ENCODE measurements around the gene UBR4.
"Not testable (repeated sequence)": the region's sequence is repeated elsewhere in the genome, so short reads cannot be mapped to it uniquely, and the experiment has no call there.

UBR4 gene

DNA sequence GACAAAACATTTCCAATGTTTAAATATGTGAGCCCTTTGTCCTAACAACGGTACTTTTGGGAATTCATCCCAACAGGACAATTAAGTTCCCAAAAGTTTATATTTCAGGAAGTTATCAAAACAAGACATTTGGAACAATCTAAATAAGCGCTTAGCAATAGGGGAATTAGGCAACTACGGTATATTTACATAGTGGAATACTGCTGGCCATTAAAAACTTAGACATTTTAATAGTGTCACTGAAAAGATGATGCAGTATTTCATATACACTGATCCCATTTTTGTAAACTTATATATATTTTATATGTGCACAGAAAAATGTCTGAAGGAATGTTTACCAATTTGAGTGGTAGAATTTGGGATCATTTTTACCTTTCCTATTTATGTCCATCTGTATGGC lies 20.8 kb downstream of the UBR4 start:
- DNase-seq: no peak

DNA sequence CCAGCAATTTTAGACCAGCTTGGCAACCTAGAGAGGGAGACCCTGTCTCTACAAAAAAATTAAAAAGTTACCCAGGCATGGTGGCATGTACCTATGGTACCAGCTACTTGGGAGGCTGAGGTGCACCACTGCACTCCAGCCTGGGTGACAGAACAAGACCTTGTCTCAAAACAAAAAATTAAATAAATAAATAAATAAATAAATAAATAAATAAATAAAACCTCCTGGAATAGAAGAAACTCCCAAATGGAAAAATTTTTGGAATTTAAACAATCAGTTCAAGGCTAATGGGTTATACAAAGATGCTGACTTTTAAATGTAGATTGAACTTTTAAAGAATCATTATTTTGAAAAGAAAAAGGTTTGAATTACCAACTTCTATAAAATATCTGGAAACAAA lies 22.2 kb downstream of the UBR4 start:
- no peak for DNase-seq

DNA sequence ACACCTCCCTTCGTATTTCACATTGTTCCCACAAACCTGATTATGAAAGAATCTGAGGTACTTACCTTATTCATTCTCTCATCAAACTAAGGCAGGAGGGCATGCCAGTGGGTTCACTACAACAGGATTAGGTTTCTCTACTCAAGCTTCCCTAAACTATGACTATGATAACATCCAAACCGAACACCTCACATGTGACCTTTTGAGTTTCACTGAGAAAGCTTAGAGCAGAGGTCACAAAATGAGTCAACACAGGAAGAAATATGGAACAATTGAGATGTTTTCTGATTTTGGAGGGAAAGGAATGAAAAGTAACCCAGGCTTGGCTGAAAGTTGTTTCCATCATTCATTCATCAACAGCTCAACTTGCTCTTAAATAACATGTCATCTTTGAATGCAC lies 24.1 kb downstream of the UBR4 start:
- no peak for DNase-seq

DNA sequence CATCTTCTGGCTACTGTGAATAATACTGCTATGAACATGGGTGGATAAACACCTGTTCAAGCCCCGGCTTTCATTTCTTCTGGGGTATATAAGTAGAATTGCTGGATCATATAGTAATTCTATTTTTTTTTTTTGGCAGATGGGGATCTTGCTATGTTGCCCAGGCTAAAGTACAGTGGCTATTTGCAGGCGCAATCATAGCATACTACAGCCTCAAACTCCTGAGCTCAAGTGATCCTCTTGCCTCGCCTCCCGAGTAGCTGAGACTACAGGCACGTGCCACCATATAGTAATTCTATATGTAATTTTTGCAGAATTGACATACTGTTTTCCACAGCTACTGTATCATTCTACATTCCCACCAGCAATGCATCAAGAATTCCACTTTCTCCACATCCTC lies 27.8 kb downstream of the UBR4 start:
- DNase-seq: no peak

DNA sequence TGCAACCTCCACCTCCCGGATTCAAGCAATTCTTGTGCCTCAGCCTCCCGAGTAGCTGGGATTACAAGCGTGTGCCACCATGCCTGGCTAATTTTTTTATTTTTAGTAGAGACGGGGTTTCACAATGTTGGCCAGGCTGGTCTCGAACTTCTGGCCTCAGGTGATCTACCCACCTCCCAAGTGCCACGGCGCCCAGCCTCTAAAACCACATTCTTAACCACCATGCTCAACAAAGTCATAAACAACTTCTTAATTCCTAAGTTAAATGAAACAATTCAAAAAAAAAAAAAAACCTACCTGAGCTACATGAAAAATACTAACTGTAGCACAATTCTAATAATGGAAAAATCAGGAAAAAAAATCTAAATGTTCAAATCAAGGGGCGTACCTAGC lies 29.8 kb downstream of the UBR4 start:
- DNase-seq: not testable (repeated sequence)

DNA sequence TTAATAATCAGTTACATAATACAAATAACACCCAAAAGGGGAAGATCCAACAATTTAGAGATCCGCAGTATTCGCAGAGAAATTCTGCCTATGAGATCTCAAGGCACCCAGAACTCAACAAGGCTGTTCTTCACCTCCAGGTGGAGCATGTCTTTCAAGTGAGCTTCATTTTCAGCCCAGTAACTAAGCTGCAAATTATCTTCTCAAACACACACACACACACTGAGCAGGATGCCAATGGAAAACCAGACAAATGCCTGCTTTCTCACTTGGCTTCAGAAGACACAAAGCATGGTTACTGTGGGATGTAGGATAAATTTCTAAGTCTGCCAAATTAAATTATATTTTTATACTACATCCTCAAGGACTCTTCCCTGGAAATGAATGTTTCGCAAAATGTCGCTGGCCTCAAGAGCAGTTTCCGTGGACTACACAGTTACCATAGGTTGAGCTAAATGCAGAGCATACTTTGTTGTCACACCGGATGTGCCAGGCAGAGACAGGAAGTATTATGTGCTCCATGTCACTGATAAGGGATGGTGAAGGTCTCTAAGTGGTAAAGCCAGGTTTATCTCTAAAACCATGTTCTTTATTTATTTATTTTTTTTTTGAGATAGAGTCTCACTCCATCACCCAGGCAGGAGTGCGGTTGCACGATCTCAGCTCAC lies 30.3 kb downstream of the UBR4 start:
- peak in 1 of 2 donors; percentile 28 for DNase-seq

DNA sequence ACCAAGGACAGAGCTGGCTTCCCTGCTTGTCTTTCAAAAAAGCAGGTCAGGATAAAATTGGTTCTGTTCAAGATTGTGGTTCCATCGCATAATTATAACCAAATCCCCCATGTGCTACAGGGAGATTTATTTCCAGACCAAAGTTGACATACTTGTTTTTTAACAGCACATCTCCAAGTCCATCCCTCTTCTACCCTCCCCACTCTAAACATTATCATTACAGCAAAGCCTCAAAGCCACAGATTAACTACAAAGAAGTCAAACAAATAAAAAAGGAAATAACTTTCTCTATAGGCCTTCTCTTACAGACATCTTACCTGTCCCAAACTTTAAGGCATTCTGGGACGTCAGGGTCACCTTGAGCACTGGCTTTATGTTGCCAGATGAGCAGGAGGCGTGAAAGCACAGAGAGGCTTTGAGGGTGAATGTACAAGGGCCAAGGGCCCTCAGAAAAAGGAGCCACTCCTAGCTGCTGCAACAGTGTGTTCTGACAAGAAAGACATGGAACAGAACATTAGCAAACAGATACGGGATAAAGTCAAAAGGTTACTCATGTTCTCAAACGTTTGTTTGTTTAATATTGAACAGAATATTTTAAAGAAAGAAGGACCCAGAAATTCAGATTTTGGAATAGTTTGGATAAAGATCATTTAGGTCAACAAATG lies 31.2 kb downstream of the UBR4 start:
- no peak for DNase-seq

DNA sequence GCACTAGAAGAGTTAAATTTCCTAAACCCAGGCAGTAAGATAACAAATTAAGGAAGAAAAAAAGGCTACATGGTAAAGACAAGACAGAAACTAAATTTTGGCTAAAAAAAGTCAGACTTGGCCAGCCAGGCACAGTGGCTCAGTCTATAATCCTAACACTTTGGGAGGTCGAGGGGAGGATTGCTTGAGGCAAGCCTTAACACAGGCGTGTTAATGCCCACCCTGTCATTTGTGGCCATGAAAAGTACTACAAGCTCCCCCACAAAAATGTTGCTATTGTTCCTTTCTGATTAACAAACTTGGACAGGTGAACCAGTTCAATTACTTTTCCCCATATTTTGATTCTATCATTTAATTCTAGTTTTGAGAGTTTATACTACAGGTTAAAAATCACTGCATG lies 32.3 kb downstream of the UBR4 start:
- DNase-seq: no peak

DNA sequence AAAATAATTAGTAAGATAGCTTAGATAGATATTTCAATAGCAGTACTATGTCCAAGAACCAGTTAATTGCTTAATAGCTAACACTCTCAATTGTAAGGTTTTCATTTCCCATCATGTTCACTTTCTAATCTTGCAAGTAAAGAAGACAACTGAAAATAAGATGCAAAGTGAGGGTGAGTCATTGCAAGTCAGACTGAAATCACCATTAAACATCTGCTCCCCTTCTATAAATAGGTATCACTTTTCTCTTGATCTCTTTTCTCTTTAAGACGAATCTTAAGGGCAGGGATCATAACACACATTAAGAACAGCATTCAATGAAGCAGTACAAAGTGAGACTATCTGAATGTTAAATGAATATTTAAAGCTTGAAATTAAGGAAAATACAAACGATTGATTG lies 40.4 kb downstream of the UBR4 start:
- DNase-seq: peak in 1 of 2 donors; percentile 31

DNA sequence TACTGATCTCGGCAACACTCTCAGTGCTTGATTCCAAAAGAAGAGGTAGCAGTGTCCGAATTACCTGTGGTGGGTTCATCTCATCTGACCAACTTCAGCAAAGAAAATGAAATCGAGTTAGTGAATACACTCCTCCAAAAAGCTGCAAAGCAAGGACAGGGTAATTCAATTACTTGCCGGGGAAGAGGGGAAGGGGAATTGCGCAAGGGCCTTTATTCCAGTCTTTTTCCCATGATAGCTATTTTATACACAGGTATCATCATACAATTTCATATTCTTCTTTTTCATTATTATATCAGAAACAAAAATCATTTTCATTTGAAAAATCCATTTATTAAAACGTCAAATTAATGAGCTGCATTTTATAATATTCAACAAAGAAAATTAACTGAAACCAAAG lies 42.9 kb downstream of the UBR4 start:
- no peak for DNase-seq

DNA sequence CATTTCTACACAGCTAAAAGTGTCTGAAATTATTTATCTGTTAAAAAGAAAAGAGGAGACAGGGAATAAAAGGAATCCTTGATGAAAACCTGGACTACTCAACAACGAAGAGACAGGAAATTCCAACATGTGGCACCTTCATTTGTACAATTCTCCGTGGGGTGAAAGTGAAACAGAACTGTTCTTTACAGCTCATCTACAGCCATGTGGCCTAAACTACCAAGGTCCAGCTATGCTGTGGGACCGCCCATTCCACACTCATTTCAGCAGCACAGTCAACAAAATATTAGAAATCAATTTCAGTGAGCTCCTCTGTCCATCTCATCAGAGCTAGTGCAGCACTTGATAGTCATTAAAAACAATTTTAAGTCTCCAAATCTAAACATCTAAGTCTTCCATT lies 44.0 kb downstream of the UBR4 start:
- DNase-seq: no peak

DNA sequence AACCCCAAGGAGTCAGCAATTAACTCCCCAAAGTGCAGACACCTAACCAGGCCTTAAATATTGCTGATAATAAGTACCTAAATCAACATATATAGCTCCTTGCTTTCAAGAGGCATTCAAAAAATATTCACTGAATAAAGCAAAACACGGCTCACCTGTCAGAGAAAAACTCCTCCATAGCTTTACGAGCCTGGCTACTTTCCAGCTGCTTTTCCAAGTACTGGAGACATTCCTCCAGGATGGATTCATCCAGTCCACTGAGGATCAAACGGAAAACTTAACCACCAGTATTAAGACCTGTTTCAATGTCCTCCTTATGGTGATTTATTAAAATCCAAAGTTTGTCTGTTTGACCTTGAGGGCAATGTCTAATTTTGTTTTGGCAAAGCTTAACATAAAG lies 44.6 kb downstream of the UBR4 start:
- DNase-seq: no peak

DNA sequence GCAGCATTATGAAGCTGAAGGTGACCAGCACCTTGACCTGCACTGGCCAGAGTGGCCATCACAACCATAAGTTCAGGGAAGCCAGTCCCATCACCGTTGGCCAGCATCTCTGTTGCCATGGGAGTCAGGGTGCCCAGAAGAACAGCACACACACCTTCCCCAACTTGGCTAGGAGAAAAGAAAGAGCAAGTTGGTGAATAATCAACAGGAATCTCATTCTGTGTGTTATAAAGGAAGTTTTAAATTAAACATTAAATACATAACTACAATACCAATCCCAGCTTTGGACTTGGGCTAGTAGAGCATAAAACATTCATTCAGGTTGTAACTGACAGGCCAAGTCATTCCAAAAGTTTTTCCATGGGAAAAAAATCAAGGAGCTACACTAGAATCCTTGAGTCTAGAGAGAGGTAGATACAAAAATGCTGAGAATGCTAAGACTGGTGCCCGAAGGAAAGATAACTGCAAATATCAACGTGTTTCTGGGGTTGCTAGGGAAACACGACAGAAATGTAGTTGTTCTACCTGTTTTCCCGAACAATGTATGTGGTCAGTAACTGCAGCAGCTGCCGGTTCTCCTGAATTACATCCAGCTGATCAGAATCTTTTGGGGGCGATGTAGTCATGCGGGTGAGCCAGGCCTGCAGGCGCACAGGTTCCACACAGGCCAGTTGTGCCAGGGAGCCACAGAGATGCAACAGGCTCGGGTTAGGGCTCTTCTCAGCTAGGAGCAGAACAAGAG lies 45.6 kb downstream of the UBR4 start:
- no peak for DNase-seq

DNA sequence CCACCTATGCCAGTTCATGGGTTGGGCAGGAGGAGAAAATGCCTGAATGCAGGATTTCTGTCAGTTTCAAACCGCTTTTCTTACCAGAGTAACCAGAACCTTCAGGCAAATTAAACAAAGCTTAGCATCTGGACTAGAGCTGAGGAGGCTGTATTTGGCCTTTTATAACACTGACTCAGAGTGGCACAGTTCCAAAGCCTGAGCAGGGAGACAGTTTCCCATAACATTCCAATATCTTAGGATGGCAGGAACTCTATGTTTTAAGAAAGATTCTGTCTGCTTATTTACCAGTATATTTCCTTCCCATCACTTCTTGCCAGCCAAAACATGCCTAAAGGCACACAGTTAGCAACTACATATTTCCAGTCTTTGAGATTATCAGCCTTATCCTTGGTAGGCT lies 46.8 kb downstream of the UBR4 start:
- DNase-seq: no peak

DNA sequence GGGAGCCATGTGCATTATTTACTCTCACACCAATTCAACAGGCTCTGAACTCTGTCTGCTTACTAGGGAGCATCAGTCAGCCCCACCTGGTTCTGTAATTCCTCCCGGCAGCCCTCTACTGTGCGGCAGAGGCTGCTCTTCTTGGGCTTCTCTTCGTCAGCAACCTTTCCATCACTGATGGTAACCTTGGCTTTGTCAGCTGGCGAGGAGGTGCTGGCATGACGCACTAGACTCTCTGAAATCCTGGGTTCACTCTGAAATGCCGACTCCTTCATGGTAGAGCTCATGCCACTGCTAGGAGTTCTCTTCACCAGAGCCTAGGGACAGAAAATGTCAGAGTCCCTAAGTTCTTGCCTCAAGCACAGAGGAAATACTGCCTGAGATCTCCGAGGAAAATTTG lies 49.2 kb downstream of the UBR4 start:
- no peak for DNase-seq

DNA sequence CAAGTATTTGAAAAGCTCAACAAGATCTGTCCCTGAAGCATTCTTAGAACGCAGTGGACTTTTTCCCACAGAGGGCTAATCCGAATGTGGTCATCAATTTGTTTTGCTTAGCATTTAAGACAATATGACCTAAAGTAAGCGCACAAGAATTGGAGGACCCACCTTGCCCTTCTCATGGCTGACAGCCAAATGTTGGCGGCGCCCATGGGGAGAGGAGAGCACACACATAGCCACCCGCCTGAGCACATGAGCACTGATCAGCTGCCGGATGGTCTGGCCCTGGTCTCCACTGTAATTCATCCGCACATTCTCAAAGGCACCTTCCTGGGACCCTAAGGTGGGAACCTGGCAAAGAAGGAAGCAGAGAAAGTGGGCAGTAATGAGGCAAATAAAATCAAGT lies 52.4 kb downstream of the UBR4 start:
- DNase-seq: no peak

DNA sequence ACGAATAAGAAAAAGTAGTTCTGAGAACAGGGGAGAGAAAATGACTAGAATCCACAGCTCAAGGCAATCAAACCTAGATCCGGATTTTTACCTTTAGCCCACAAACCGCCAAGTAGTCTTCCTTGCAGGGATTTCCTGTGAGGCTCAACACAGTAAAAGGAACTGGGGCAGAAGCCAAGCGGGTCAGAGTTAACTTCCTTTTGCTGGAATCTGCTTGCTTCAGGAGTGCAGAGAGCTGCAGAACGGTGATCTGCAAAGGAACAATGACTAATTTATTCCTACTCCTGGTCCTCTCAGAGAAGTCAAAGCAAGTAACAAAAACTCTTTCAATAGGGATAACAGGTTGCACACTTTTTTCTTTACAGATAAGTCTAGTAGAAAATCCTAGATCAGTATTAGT lies 53.4 kb downstream of the UBR4 start:
- DNase-seq: peak in 1 of 2 donors; percentile 6

DNA sequence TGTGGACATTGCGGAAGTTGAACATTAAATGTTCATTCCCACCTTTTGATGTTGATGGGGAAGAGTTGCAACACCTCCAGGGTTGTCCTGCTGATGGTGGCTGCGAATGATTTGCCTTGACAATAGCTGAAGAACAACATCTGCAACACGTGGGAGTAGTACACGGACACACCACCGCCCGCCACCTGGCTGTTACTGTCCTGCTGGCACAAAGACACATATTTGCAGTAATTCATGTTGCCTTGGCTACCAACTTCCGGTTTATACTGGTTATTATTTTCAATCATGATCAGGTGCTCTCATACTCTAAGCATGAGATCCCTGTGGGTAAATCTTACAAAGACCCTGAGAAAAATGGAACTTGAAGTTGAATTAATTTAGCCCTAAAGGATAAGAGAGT lies 55.2 kb downstream of the UBR4 start:
- no peak for DNase-seq

DNA sequence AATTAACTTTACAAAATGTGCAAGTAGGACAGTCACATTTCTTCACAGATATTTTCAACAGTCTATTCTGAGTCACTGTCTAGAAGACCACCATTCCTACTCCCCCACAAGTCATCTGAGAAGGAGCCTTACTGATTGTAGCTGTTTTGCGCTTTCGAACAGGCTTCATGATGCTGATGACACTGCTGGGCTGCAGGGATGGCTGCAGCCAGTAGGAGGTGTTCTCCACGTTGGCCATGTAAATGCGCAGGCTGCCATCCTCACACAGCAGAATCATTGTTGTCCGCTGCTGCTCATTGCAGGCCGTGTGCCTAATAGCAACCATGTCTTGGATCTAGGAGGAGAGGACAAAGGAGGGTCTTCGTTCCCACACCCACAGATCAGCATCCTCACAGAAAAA lies 56.9 kb downstream of the UBR4 start:
- no peak for DNase-seq

DNA sequence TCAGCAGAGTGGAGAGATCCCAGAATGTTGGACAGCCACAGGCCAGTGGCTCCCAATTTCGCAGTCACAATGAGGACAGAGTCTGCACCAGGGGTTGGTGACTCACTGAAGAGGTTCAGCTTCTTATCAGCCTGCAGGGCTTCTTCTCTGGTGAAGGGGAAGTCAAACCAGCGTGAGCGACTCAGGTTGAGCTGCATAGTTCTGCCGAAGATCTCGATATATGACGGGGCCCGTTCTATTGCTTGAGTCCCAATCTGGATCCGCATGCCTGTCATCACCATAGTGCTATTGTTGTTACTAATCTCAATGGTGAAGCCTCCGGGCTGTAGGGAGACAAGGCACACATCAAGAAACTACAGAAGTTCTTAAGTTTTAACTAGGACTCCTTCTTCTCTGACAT lies 58.5 kb downstream of the UBR4 start:
- DNase-seq: no peak

DNA sequence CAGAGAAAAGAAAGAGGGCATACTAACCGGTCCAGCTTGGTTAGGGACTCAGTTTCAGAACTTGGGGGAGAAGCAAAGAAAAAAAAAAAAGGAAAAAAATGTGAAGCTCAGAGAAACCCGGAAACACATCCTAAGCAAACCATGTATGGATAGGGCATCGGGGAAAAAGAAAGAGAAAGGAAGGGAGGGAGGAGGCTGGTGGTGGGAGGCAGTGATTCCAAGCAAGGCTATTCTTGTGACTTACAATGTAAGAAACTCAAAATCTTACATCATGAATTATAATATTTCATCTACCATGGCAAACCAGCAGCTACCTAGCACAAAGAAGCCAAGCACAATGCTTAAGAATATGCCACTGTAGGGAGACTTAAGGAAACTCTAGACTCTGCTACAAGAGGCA lies 60.3 kb downstream of the UBR4 start:
- no peak for DNase-seq

DNA sequence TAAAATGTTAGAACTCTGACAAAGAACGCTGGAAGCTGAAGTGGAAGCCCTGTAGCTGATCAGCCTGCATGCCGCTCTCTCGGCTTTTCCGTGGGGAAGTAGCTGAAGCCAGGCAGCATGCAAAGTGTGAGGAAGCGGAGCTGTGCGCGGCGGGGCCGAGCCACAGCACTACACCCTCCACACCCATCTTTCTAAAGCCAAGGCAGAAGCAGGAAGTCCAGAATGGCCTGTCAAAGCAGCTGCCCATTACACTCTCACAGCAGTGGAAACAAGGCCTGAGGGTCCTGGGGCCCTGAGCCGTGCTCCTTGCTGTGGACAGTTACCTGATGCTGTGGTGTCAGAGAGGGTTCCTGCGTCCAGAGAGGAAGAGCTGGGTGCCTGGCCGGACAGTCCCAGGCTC lies 69.6 kb downstream of the UBR4 start:
- DNase-seq: no peak

DNA sequence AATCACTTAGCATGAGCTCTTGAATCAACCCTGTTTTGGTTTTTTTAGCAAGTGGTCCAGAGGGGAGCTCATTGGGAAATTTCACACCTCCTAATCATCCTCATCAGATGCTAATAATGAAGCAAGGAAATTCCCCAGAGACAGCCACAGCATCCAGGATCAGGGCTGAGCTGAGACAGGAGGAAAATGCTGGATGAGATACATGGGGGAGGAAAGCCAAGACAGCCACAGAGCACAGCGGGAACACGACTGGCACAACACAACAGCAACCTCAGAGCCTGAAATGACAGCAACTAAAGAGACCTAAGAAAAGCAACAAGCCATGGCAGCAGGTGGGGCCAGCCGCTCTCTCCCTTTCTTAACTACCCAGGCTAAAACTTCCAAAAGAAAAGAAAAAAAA lies 70.4 kb downstream of the UBR4 start:
- peak; percentile 6 to 50 for DNase-seq

DNA sequence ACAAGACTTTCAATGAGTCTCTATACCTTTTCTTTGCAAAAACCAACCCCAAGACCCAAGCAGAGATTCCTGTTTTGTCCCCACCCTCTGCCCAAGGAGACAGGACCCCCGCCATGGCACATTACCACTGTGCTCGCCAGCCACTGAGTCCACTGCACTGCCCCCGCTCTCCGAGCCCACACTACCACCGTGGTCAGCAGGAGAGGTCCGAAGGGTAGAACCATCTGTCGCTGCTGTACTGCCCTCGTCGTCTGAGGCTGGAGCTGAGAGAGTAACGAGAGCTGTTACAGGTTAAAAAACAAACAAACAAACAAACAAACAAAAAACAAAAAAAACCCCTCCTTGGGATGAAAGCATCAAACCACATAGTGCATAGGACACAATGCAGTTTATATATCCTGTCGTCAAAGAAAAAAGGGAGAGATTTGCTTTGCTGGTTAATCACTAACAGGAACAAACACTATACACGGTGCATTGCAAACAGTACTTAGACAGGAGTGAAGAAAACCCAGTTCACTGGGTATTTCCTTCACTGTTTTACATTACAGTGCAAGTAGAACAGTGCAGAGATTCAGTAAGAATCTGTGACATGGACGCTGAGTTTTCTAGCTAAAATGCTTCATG lies 71.0 kb downstream of the UBR4 start:
- DNase-seq: no peak
